Ovary (tissue), 9 donors: Measurements from ENCODE around the gene ZNF19. TPM values are rescaled to one million over a fixed set of nuclear protein-coding genes. Genes with fewer than 3 reads are reported as not detected.

Experiments used
- DNase-seq, 5 donors: peaks; one replicate each; pipeline ENCODE4 v3.0.0-alpha.2; 2019 to 2020
- H3K27ac ChIP-seq, 2 donors: fragments of 200-600 bp; one replicate each; pipeline versions ENCODE4 v1.5.1 to v1.8.0; 2019 to 2022
- H3K27me3 ChIP-seq: fragments of 200-600 bp; one replicate; pipeline ENCODE4 v1.8.0; 2022
- H3K36me3 ChIP-seq: fragments of 200-600 bp; sonication (generic); one replicate; pipeline ENCODE4 v1.5.1; 2019
- H3K4me1 ChIP-seq: one replicate; pipeline ENCODE4 v1.8.1; 2013; ENCODE audit warnings: mild to moderate bottlenecking, moderate library complexity; ENCODE audit not compliant: insufficient read depth
- H3K4me3 ChIP-seq: fragments of 200-600 bp; sonication (generic); one replicate; pipeline ENCODE4 v1.5.1; 2017
- H3K9me3 ChIP-seq, 2 donors: fragments of 200-600 bp in 1 of 2; sonication (generic) in 1 of 2; one replicate each; pipeline versions ENCODE4 v1.5.1 to v1.8.1; 2013 to 2019; ENCODE audit warnings: mild to moderate bottlenecking in 1 of 2, moderate library complexity in 1 of 2
- EP300 ChIP-seq: sonication (generic); formaldehyde crosslinking; IDR thresholded peaks from one replicate; pipeline ENCODE4 v1.6.1; 2017; ENCODE audit warnings: antibody characterized with exemption
- POLR2A ChIP-seq: fragments of 450-650 bp; IDR thresholded peaks from one replicate; pipeline ENCODE4 v1.6.1; 2017; ENCODE audit warnings: antibody characterized with exemption, mild to moderate bottlenecking, moderate library complexity
- WGBS, 3 donors: extraction: QIAGEN DNeasy Blood & Tissue Kit in 1 of 3; methylation state at CpG; one replicate each; pipeline versions ENCODE4 v1.1.5 to v1.1.7; 2013 to 2017; 5-methylcytosine and 5-hydroxymethylcytosine counted together
- intact Hi-C, 4 donors: fragments of 100-400 bp; cut with DNase I; formaldehyde crosslinking; loops; one replicate each; pipeline versions ENCODE4 v1.11.0 to v1.15.1; 2022 to 2023
- polyA plus RNA-seq, 2 donors: library from polyadenylated mRNA; stranded (reverse); fragments of 200-250 nt in 1 of 2; fragments of 350-450 nt in 1 of 2; fragmentation: Illumina TruSeq in 1 of 2; extraction: RNeasy Lipid Tissue Mini Kit (QIAGEN cat#74804) in 1 of 2; gene quantifications; one replicate each; pipeline ENCODE4 v1.2.3, GENCODE V29; 2013 to 2014
- total RNA-seq, 7 donors: library from RNA; depleted of rRNA in 2 of 7; stranded (reverse); fragments of >200 nt in 2 of 7; fragmentation: NEBNext Ultra II Directional in 3 of 7; extraction: Animal tissue kit (Norgen Biotek cat#: 25700) in 3 of 7; gene quantifications; one replicate each; pipeline versions ENCODE4 v1.1.0 to v1.2.4, GENCODE V29; 2016 to 2023
- TF ChIP-seq, protein P1 (sequence below), 3 donors: fragments of 450-650 bp in 2 of 3; fragments of 200-600 bp in 1 of 3; IDR thresholded peaks; one replicate each; pipeline versions ENCODE4 v1.5.1 to v1.8.0; 2016 to 2022; ENCODE audit warnings: antibody characterized with exemption in 3 of 3, mild to moderate bottlenecking in 1 of 3
- donor health status: DM: no; HTN: no; CAD: no; lungs with moderate emphysema.
- donor health status: DM: no; HTN: no; CAD: no.
- donor health status: Bipolar disorder and iron deficiency.
- donor health status: DM: yes; HTN: yes; CAD: no.
- donor health status: DM: no; HTN: no; CAD: no.
- donor health status: DM: yes; HTN: yes; CAD: no.

Gene ZNF19
- total and polyA plus RNA-seq, 9 donors = 3.7 to 9.9 (median 6.0) TPM

DNA sequence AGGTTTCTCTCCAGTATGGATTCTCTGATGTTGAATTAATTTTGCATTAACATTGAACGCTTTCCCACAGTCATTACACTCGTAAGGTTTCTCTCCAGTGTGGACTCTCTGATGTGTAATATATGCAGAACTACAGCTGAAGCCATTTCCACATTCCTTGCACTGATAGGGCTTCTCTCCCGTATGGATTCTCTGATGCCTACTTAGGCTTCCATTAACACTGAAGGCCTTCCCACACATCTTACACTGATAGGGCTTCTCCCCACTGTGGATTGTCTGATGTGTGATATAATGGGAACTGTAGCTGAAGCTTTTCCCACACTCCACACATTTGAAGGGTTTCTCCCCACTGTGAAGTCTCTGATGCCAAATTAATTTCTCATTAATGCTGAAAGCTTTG, 40.1 kb downstream of the ZNF19 start:
- DNase-seq = no peak
- H3K9me3 ChIP-seq = peaks cover 33 to 69% of the 10 kb centered on the region in 2 donors
- no peak for TF ChIP-seq POLR2A
- peaks cover 6% of the 10 kb centered on the region for H3K36me3 ChIP-seq
- no peak overlapping the region for H3K27ac ChIP-seq
- intact Hi-C loops = no loop called here
- no peaks in the 10 kb centered on the region for H3K4me1 ChIP-seq
- no peak overlapping the region for H3K4me3 ChIP-seq
- no peaks in the 10 kb centered on the region for H3K27me3 ChIP-seq
- 97 to 100% (median 99%) methylated on average over 3 of the region's 3 CpGs for WGBS, 3 donors

DNA sequence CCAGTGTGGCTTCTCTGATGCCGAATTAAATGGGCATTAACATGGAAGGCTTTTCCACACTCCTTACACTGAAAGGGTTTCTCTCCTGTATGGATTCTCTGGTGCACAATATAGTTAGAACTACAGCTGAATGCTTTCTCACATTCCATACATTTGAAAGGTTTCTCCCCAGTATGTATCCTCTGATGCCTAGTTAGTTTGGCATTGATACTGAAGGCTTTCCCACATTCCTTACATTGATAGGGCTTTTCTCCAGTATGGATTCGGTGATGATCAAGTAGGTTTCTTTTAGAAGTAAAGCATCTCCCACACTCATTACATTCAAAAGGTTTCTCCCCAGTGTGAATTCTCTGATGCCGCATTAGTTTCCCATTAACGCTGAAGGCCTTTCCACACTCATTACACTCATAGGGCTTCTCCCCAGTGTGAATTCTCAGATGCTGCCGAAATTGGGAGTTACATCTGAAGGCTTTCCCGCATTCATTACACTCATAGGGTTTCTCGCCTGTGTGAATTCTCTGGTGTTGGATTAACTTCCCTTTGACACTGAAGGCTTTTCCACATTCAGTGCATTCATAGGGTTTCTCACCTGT, 40.8 kb downstream of the ZNF19 start:
- no peak overlapping the region for H3K27ac ChIP-seq
- H3K27me3 ChIP-seq = no peaks in the 10 kb centered on the region
- peaks cover 33 to 67% of the 10 kb centered on the region in 2 donors for H3K9me3 ChIP-seq
- no peak for TF ChIP-seq EP300
- TF ChIP-seq, protein P1, sequence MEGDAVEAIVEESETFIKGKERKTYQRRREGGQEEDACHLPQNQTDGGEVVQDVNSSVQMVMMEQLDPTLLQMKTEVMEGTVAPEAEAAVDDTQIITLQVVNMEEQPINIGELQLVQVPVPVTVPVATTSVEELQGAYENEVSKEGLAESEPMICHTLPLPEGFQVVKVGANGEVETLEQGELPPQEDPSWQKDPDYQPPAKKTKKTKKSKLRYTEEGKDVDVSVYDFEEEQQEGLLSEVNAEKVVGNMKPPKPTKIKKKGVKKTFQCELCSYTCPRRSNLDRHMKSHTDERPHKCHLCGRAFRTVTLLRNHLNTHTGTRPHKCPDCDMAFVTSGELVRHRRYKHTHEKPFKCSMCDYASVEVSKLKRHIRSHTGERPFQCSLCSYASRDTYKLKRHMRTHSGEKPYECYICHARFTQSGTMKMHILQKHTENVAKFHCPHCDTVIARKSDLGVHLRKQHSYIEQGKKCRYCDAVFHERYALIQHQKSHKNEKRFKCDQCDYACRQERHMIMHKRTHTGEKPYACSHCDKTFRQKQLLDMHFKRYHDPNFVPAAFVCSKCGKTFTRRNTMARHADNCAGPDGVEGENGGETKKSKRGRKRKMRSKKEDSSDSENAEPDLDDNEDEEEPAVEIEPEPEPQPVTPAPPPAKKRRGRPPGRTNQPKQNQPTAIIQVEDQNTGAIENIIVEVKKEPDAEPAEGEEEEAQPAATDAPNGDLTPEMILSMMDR (IDR thresholded peaks at IDR 0.05) = no peak
- TF ChIP-seq POLR2A = no peak
- WGBS, 3 donors = 98% methylated on average over 7 of the region's 7 CpGs
- peaks cover 6% of the 10 kb centered on the region for H3K36me3 ChIP-seq
- no peaks in the 10 kb centered on the region for H3K4me1 ChIP-seq
- intact Hi-C loops = no loop called here
- no peak for DNase-seq
- no peak overlapping the region for H3K4me3 ChIP-seq

DNA sequence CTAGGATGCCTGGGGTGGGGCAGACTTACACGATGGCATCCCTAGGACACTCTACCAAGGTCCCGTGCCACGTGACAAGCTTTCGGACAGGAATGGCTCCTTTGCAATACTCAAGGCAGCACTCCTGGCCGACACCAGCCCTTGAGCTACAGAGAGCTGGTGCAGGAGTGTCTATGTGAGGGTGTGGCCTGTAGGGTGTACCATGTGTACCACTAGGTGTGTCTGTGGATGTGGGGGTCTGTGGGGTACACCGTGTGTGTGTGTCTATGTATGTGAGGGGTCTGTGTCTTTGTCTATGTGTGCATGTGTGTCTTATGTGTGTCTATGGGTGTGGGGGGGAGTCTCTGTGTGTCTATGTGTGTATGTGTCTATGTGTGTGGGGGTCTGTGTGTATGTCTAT, 45.4 kb downstream of the ZNF19 start:
- TF ChIP-seq POLR2A = no peak
- TF ChIP-seq EP300 = no peak
- TF ChIP-seq, protein P1 (IDR thresholded peaks at IDR 0.05) = no peak
- H3K4me1 ChIP-seq = no peaks in the 10 kb centered on the region
- DNase-seq = no peak
- no peak overlapping the region for H3K27ac ChIP-seq
- H3K9me3 ChIP-seq = peaks cover 17 to 25% of the 10 kb centered on the region in 2 donors
- intact Hi-C loops = loop anchor here in 1 of 4 donors (5.0 kb wide), 1 partner anchor 814 kb away; no protein-coding TSS in a partner anchor
- no peak overlapping the region for H3K4me3 ChIP-seq
- no peaks in the 10 kb centered on the region for H3K27me3 ChIP-seq
- H3K36me3 ChIP-seq = no peaks in the 10 kb centered on the region
- WGBS, 3 donors = 90 to 93% (median 93%) methylated on average over 6 of the region's 6 CpGs

DNA sequence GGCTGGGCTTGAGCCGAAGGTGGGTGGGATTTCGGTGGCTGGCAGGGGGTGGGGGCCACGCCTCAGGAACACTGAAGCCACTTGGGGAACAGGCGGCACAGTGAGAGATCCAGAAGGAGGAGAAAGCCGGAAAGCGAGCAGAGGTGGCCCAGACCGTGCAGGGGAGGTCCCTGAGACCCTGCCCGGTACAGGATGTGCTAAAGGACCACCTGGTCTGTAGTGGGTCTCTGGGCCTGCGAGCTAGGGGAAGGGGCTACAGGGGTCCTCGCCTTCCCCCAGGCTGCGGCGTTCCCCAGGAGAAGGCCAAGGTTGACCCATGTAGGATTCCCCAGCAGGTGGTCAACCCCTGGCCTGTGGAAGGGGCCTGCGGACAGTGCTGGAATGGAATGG, 47.1 kb downstream of the ZNF19 start, which contains the start of gene TLE7:
TLE7 (minus strand) TSS at position 4 of the 390 bp plus-strand sequence. CDS start 8,730 bp downstream, outside the sequence.
- intact Hi-C loops = loop anchor here in 1 of 4 donors (5.0 kb wide), 1 partner anchor 815 kb away; no protein-coding TSS in a partner anchor
- H3K4me1 ChIP-seq = no peaks in the 10 kb centered on the region
- TF ChIP-seq, protein P1 (IDR thresholded peaks at IDR 0.05) = no peak
- no peak for TF ChIP-seq POLR2A
- no peak for TF ChIP-seq EP300
- H3K9me3 ChIP-seq = peaks cover 8 to 15% of the 10 kb centered on the region in 2 donors
- H3K27ac ChIP-seq = no peak within 1 kb of the TSS
- no peak for DNase-seq
- no peaks in the 10 kb centered on the region for H3K27me3 ChIP-seq
- WGBS, 3 donors = 80% methylated on average over 13 of the region's 13 CpGs
- H3K4me3 ChIP-seq = no peak within 1 kb of the TSS
- no peaks in the 10 kb centered on the region for H3K36me3 ChIP-seq

DNA sequence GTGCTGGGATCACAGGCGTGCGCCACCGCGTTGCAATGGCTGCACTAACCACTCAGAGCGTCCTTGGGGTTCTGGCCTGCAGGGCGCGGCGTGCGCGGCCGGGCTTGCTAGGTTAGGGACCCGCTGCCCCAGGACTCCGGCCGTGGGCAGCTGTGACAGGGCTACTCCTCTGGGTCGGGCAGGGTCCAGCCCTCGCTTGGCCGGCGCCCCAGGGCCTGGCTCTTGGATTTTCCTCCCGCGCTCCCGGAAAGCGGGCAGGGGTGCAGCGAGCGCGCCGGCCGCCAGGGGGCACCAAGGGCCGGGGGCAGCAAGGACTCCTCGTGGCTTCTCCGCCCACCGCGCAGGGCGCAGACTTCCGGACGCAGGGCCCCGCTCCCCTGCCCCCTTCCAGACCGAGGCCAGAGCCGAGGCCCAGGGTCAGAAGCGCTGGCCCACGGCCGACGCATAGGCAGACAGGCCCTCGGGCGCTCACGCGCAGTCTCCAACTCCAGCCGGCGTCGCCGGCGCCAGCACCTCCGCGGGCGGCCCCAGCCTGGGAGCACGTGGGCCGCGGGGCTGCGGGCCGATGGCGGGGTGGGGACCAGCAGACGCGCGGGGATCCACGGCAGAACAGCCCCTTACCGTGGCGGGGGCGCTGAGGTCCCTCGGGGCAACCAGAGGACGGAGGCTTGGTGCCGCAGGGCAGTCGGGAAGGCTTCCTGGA, 47.6 kb downstream of the ZNF19 start:
- Histone ChIP-seq H3K36me3 (no peaks in the 10 kb centered on the region), H3K4me1 (no peaks in the 10 kb centered on the region), H3K27me3 (no peaks in the 10 kb centered on the region), H3K4me3 (no peak overlapping the region), H3K27ac (no peak overlapping the region), H3K9me3 (peaks cover 2 to 14% of the 10 kb centered on the region in 2 donors)
- intact Hi-C loops = loop anchor here in 1 of 4 donors (5.0 kb wide), 1 partner anchor 816 kb away; no protein-coding TSS in a partner anchor
- no peak for DNase-seq
- WGBS, 3 donors = 28 to 41% (median 30%) methylated on average over 49 to 71 of the region's 71 CpGs
- no peak for TF ChIP-seq EP300
- TF ChIP-seq POLR2A = no peak
- TF ChIP-seq, protein P1 (IDR thresholded peaks at IDR 0.05) = no peak
